HL-60/S4 treated with phorbol 12-myristate 13-acetate at 8.2 ng/mL for 4 days and 3 days (cell line): ENCODE measurements around the gene CCNL1.
"Not testable (repeated sequence)": the region's sequence is repeated elsewhere in the genome, so short reads cannot be mapped to it uniquely, and the experiment has no call there.

Source experiments
- in situ Hi-C: fragments of 300-500 bp; cut with MboI; formaldehyde crosslinking; loops from 2 replicates; pipeline ENCODE4 v1.15.0; 2022; ENCODE audit warnings: low sequenced_read_pairs

CCNL1 gene

GRCh38 chr3:157104928-157105652 lies 54.9 kb downstream of the CCNL1 start:
- in situ Hi-C loops = no loop called here

GRCh38 chr3:157104521-157104920 lies 55.4 kb downstream of the CCNL1 start:
- in situ Hi-C loops = no loop called here

GRCh38 chr3:157103860-157104259 lies 56.1 kb downstream of the CCNL1 start:
- in situ Hi-C loops = no loop called here

- in situ Hi-C loops = no loop called here
Observed at GRCh38 chr3:157103280-157103679, 56.7 kb downstream of the CCNL1 start.

GRCh38 chr3:157102595-157102994 lies 57.4 kb downstream of the CCNL1 start:
- in situ Hi-C loops = not testable (repeated sequence)

GRCh38 chr3:157102098-157102497 lies 57.8 kb downstream of the CCNL1 start:
- in situ Hi-C loops = no loop called here

GRCh38 chr3:157101486-157101885 lies 58.5 kb downstream of the CCNL1 start:
- in situ Hi-C loops = no loop called here

- in situ Hi-C loops = no loop called here
Observed at GRCh38 chr3:157100608-157101396, 59.1 kb downstream of the CCNL1 start.

- in situ Hi-C loops = no loop called here
Observed at GRCh38 chr3:157100096-157100477, 59.9 kb downstream of the CCNL1 start.

- in situ Hi-C loops = loop anchor here (25.0 kb wide), 3 partner anchors 412 to 962 kb away; no protein-coding TSS in a partner anchor
Observed at GRCh38 chr3:157099326-157100095, 60.4 kb downstream of the CCNL1 start.

GRCh38 chr3:157098823-157099185 lies 61.1 kb downstream of the CCNL1 start:
- in situ Hi-C loops = loop anchor here (25.0 kb wide), 3 partner anchors 412 to 962 kb away; no protein-coding TSS in a partner anchor

GRCh38 chr3:157098121-157098822 lies 61.7 kb downstream of the CCNL1 start:
- in situ Hi-C loops = loop anchor here (25.0 kb wide), 3 partner anchors 411 to 961 kb away; no protein-coding TSS in a partner anchor
